Inflammatory macrophage treated with lipopolysaccharide for 1 hour (primary cell): ENCODE measurements around the gene MBP.

Source experiments
- DNase-seq, 2 donors: peaks; one replicate each; pipeline ENCODE4 v3.0.0-alpha.2; 2020 to 2022

The MBP gene

GRCh38 chr18:77098538-77099174, 33.9 kb downstream of the MBP start:
- DNase-seq = no peak

DNA sequence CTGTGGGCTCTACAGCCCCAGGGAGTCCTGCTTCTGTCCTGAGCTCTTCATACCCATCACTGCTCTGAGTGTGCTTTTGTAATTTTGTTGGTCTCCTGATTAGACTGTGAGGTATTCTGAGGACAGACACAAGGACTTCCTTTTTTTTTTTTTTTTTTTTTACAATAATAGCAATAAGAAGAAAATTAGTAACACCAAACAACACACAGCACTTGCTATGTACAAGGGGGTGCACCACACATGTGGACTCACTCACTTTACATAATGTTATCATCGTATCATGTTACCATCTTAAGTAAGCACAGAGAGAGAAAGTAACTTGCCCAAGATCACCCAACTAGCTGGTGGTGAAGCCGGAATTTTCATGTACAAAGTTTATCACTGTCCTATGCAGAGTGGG, 34.6 kb downstream of the MBP start:
- DNase-seq = peak; percentile 46 to 72

- no peak for DNase-seq
Observed at GRCh38 chr18:77096936-77097886, 35.4 kb downstream of the MBP start.

GRCh38 chr18:77095391-77096371, 36.9 kb downstream of the MBP start:
- DNase-seq = peak; percentile 54 to 69

DNA sequence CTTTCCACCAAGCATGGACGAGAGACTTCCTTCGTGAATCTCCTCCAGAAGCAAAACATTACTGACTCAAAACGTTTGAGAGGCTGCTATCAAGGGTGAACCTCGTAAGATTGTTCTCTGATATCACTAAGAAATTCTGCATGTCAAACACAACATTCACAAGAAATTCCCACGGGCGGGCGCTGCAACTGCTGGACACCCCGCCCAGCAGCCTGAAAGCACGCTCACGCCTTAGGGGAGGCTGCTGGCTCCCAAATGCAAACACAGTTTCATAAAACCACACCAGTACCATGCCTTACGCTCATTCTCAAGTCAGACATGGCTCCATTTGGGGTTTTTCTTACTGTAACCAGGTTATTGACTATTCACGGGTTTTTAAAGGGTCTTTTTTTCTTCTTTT, 39.0 kb downstream of the MBP start:
- no peak for DNase-seq

DNA sequence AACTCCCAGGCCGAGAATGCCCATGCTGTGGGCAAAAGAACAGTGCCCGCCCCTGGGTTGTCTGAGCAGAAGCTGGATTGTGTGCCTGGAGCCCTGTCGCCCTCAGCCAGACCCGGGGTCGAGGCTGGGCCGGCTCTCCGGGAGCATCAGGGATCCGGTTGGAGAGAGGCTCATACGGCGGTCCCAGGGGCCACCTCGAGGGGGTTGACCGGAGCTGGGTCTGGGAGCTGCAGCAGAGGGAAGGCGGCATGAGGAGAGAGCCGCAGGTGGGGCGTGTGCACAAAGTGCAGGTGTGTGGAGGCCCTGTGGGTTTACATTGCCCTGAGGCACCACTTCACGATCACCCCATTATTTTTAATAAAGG, 39.5 kb downstream of the MBP start:
- no peak for DNase-seq

DNA sequence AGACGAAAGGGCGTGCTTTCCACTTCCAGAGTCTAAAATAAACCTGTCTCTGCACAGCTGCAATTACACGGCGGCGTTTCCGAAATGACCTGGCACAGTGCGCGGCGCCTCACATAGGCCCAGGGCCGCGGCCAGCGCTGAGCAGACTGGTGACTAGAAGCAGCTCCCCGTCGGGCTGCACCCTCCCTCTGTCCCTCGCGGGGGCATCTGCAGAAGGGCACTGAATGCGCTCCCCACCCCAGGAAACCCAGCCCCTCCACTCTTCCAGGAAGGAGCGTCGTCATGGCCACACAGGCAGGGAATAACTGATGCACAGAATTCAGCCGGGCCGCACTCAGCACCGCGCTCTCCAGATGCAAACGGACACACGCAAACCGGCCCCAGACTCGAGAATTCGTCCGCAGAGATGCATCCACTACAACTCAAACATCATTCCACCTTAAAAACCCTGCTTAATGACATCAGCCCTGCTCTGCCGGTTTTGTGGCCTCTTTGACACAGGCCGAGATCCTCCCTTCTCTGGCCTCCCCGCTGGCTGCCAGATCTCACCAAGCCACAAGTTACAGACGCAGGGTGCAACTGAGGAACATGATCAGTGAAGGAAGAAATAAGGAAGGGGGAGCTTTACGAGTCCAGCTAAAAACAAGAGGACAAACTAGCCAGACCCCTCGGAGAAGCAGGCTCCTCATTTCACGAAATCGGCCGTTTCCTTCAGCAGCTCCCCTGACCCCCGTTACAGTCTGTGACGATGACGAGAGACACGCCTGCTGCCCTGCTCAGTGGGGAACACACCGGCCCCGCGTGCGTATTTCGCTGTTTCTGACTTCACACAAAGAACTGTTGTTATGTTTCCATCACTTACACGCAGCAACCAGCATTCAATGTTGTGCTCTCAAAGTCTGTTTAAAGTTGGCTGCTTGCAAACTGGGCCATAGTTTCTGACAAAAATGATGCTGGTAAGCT, 40.2 kb downstream of the MBP start:
- DNase-seq = no peak

DNA sequence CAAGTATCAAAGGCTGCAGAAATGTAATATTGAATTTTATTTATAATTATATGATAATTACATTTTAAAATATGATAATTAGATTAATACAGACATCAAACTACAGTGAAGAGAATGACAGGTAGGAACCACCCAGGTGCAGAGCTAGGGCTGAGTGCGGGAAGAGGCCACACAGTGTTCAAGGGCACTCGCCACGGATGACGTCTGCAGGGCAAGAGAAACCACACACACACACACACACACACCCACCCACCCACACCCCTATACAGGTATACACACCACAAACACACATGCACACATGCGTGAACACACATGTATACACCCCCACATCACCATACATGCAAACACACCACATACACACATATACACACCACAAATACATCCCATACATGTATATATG, 41.2 kb downstream of the MBP start:
- no peak for DNase-seq

GRCh38 chr18:77090546-77091174, 41.9 kb downstream of the MBP start:
- no peak for DNase-seq

- no peak for DNase-seq
Observed at GRCh38 chr18:77089723-77090285, 42.8 kb downstream of the MBP start.

- DNase-seq = no peak
Observed at GRCh38 chr18:77088963-77089722, 43.4 kb downstream of the MBP start.

GRCh38 chr18:77087393-77088141, 45.0 kb downstream of the MBP start:
- DNase-seq = no peak

DNA sequence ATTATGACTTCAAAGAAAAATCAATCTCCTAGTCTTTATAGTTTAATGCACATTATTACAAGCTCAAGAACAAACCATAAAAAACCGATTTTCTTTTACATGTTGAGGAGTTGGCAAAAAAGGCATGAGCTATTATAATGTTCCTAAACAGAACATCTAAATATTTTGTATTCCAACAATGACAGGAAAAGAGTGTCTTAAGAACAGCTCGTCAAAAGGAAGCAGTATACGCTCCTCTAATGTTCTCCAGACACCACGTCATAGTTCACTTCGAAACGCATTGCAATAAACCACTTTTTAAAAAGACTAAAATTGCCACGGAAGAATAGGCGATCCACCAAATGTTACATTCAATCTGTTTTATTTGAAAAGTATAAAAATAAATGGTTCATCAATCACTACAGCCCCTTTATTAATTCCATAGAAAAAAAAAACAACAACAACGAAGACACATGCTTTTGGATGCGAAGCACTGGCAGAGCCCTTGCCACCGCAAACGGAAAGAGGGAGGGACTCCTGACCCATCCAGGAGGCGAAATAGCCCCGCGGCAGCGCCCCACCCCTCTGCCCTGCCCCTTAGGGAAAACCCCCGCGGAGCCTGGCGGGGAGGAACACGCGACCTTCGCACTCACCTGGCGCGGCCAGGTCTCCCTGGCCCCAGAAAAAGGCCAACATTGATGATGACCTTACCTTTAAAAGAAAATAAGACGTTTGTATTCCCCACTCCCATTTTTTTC, 45.8 kb downstream of the MBP start:
- DNase-seq = no peak

DNA sequence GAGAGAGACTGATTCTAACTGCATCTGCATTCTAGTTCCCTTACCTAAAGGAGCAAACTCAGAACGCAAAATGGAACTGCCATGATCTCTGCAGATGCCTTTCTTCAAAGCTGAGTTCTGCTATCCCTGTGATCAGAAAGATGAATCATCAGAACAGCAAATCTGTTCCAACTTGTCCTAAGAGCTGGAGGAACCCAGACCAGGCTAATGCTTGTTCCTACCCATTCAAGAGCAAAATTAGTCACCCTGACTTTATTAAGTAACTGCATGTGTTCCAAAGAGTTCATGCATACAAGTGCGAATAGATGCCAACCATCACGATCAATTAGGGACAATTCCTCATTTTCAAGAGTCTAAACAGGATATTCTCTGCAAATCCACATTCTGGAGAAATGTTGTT, 46.5 kb downstream of the MBP start:
- peak; percentile 50 to 57 for DNase-seq

DNA sequence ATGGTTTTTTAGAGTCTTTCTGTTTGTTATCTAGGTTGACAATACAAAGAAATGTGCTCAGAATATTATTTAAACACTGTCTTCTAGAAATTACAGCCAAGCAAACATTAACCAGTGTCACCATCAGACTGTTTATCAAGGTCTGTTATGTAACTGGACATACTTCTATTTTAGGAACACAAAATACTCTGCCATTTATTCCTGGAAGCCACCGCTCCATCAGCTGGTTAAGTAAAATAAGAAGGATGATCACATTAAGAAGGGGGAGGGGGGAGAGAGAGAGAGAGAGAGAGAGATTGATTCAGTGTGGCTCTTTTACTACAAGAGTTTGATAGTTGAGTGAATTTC, 47.9 kb downstream of the MBP start:
- no peak for DNase-seq

DNA sequence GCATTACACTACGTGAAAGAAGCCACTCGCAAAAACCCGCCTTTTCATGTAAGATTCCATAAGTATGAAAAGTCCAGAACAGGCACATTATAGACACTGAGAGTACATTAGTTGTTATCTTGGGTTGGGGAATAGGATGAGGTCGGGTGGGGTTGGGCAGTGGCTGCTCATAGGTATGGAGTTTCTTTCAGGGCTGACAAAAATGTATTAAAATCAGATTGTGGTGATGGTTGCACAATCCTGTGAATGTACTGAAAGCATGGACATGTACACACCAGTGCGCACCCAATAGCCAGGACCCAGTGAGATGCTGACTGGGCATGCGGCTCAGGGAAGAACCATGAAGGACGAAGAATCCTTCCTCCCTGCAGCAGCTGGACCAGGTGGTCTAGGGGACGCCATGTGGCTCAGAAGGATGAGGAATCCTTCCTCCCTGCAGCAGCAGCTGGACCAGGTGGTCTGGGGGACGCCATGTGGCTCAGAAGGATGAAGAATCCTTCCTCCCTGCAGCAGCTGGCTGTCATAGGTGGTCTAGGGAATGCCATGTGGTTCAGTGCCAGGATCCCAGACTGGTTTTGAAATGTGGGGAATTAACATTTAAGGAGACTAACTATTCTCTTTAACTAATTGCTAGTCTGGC, 50.1 kb downstream of the MBP start:
- no peak for DNase-seq

DNA sequence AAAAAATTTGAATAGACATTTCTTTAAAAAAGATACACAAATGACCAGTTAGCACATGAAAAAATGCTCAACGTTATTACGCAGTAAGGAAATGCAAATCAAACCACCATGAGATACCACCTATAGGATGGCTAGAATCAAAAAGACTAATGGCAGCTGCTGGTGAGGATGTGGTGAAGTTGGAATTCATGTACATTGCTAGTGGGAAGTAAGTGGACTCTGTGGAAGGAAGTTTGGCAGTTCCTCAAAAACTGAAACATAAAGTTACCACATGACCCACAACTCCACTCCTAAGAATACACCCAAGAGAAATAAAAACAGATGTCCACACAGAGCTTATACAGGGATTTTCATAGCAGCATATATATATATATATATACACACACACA, 51.2 kb downstream of the MBP start:
- DNase-seq = peak; percentile 69 to 82

DNA sequence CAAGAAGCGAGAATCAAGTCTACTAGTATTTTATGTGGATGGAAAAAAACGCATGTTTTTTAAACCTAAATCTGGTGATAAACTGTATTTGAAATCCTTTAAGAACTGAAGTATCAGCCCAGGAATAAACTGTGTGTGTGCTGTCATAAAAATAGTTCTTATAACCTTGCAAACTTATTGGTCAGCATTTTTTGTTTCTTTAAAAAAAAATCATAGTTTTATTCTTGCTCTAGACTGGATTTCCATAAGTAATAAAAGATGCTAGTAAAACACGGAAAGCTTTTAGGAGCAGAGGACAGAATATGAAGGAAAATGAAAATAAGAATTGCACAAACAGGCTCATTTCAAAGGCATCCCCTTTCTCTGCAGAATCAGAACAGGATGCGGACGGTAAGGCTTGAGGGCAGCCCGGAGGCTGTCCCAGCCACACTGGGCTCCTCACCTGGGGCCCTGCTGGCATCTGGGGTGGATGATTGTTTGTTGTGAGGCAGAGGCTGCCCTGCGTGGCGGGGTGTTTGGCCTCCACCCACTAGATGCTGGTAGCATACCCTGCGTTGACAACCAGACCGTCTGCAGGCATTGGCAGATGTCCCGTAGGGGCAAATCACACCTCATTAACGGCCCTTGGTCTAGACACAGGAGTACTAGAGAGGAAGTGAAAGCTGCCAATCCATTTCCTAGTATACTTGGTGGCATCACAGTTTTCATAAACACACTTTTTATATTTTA, 52.5 kb downstream of the MBP start:
- DNase-seq = no peak
